BLaER1 (cell line): Measurements from ENCODE around the gene VEGFA.

Experiments used
- H3K27ac ChIP-seq: shearing (Covaris generic); formaldehyde crosslinking; 2 replicates; pipeline ENCODE4 v1.8.1; 2022
- H3K27me3 ChIP-seq: shearing (Covaris generic); formaldehyde crosslinking; 2 replicates; pipeline ENCODE4 v1.8.1; 2022
- H3K36me3 ChIP-seq: shearing (Covaris generic); formaldehyde crosslinking; 2 replicates; pipeline ENCODE4 v1.8.1; 2022
- H3K4me1 ChIP-seq: shearing (Covaris generic); formaldehyde crosslinking; 2 replicates; pipeline ENCODE4 v1.8.1; 2022
- H3K4me2 ChIP-seq: shearing (Covaris generic); formaldehyde crosslinking; 2 replicates; pipeline ENCODE4 v1.8.1; 2022
- H3K4me3 ChIP-seq: shearing (Covaris generic); formaldehyde crosslinking; 2 replicates; pipeline ENCODE4 v1.8.1; 2022
- H3K9ac ChIP-seq: shearing (Covaris generic); formaldehyde crosslinking; 2 replicates; pipeline ENCODE4 v1.8.1; 2022
- H3K9me3 ChIP-seq: shearing (Covaris generic); formaldehyde crosslinking; 2 replicates; pipeline ENCODE4 v1.8.1; 2022
- H4K20me1 ChIP-seq: shearing (Covaris generic); formaldehyde crosslinking; 2 replicates; pipeline ENCODE4 v1.8.1; 2022
- Cebpa-rat ChIP-seq: shearing (Covaris generic); IDR thresholded peaks from 2 replicates; pipeline ENCODE4 v1.8.1; 2022

Gene VEGFA

DNA sequence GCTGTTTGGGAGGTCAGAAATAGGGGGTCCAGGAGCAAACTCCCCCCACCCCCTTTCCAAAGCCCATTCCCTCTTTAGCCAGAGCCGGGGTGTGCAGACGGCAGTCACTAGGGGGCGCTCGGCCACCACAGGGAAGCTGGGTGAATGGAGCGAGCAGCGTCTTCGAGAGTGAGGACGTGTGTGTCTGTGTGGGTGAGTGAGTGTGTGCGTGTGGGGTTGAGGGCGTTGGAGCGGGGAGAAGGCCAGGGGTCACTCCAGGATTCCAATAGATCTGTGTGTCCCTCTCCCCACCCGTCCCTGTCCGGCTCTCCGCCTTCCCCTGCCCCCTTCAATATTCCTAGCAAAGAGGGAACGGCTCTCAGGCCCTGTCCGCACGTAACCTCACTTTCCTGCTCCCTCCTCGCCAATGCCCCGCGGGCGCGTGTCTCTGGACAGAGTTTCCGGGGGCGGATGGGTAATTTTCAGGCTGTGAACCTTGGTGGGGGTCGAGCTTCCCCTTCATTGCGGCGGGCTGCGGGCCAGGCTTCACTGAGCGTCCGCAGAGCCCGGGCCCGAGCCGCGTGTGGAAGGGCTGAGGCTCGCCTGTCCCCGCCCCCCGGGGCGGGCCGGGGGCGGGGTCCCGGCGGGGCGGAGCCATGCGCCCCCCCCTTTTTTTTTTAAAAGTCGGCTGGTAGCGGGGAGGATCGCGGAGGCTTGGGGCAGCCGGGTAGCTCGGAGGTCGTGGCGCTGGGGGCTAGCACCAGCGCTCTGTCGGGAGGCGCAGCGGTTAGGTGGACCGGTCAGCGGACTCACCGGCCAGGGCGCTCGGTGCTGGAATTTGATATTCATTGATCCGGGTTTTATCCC, at the start of gene VEGFA:
Gene VEGFA, plus strand, starts transcription at position 686 of the 846 bp plus-strand sequence.
- Histone ChIP-seq H3K9me3 (no peaks in the 10 kb centered on the region), H4K20me1 (peaks cover 33% of the 10 kb centered on the region), H3K4me1 (peaks cover 31% of the 10 kb centered on the region), H3K4me2 (peak within 1 kb of the TSS; percentile 97), H3K27me3 (no peaks in the 10 kb centered on the region), H3K9ac (peak within 1 kb of the TSS; percentile 97), H3K36me3 (no peaks in the 10 kb centered on the region), H3K27ac (peak within 1 kb of the TSS; percentile 98), H3K4me3 (peak within 1 kb of the TSS; percentile 98)
- no peak for TF ChIP-seq Cebpa-rat

DNA sequence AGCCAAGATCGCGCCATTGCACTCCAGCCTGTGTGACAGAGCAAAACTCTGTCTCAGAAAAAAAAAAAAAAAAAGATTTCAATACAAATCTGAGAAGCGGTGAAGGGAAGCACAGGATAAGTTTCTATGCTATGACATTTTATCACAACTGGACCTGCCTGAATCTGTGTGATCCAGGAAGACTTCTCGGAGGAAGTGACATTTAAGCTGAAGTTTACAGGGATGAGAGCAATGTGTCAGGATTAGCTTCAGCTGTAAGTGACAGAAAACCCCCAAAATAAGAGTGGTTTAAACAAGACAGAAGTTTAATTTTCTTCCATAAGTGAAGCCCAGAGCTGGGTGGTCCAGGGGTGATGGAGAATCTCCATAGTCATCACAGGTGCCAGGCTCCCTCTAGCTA, 49.0 kb upstream of the VEGFA start:
- Histone ChIP-seq H3K9ac (no peak overlapping the region), H3K27me3 (no peaks in the 10 kb centered on the region), H4K20me1 (no peaks in the 10 kb centered on the region), H3K4me1 (peaks cover 37% of the 10 kb centered on the region), H3K36me3 (no peaks in the 10 kb centered on the region), H3K27ac (no peak overlapping the region), H3K9me3 (no peaks in the 10 kb centered on the region), H3K4me2 (no peak overlapping the region), H3K4me3 (no peak overlapping the region)
- TF ChIP-seq Cebpa-rat: no peak

DNA sequence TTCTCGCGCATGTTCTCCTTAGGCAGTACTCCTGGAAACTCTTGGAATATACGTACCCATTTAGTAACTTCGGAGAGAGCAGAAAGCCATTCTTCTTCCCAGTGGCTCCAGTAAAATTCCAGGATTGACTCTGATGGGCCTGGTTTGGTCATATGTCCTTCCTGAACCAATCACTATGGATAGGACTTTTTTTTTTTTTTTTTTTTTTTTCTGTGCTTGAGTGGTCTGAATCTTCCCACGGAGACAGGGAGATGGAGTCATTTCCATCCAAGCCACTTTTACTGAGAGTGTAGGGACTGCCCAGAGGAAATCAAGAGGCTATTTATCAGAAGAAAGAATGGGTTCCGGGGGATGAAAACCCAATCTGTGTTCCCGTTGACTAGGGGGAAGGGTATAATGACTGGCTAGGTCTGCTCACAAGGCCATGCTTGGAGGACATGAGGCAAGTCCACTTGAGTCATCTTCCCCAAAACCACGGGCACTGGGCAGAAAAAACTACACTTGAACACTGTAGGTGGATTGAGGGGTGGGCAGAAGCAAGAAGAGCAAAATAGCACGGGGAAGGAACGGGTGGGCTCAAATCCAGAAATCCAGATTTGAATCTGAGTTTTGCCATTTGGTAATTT, 47.0 kb upstream of the VEGFA start:
- Histone ChIP-seq H3K36me3 (no peaks in the 10 kb centered on the region), H3K9ac (no peak overlapping the region), H3K4me2 (no peak overlapping the region), H4K20me1 (no peaks in the 10 kb centered on the region), H3K4me3 (no peak overlapping the region), H3K27me3 (no peaks in the 10 kb centered on the region), H3K9me3 (no peaks in the 10 kb centered on the region), H3K4me1 (peaks cover 31% of the 10 kb centered on the region), H3K27ac (no peak overlapping the region)
- TF ChIP-seq Cebpa-rat: no peak

DNA sequence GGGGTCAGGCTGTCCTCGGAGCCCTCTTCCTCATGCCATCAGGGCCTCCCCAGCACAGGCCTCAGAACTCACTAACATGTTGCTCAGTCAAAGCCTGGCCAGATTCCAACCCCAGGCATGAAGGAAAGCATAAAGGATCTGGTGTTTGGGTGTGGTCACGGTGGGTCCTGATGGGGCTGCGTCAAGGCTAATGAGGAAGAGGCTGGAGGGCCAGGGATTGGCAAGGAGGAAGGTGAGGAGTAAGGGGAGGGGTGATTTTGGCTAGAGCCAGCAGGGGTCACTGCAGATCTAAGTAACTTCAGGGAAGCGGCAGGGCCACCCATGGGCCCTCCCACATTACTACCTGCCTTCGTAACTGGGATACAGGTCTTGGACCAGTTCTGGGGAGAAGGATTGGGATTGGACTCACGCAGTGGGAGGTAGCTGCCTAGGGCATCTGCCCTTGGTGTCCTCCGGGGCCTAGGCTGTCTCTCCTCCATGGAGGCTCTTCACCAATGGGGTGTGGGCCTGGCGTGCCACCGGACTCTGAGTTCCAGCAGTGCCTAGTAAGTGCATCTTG, 46.2 kb upstream of the VEGFA start:
- H3K9me3 ChIP-seq: peaks cover 2% of the 10 kb centered on the region; the same call in 1 of the 2 replicates
- H3K4me3 ChIP-seq: no peak overlapping the region
- H3K27me3 ChIP-seq: no peaks in the 10 kb centered on the region
- H4K20me1 ChIP-seq: no peaks in the 10 kb centered on the region
- no peak overlapping the region for H3K9ac ChIP-seq
- H3K4me1 ChIP-seq: peaks cover 30% of the 10 kb centered on the region
- no peak for TF ChIP-seq Cebpa-rat
- no peaks in the 10 kb centered on the region for H3K36me3 ChIP-seq
- H3K4me2 ChIP-seq: peak overlapping the region; percentile 76
- peak overlapping the region; percentile 78; the same call in 1 of the 2 replicates for H3K27ac ChIP-seq

DNA sequence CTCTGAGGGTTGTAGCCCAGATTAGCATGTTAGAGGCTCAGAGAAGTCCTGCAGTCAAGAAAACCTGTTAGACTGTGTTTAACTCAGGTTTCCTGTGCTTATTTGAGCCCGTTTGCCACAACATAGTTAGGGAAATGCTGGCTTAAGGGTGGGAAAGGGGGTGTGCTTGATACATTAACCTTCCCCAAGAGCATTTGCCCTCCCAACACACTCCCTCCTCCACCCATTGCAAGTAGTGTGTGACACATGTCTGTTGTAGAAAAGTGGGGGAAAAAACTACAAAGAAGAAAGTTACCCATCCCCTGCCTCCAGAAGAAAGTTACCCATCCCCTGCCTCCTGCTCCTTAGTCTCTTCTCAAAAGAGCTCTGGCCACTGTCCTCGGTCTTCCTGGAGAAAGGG, 45.7 kb upstream of the VEGFA start:
- TF ChIP-seq Cebpa-rat: no peak
- H3K9ac ChIP-seq: 0 out of 2 replicates have a peak overlapping the region, but pooled peaks have one; percentile 34
- H3K27ac ChIP-seq: peak overlapping the region; percentile 78
- H3K9me3 ChIP-seq: peaks cover 5% of the 10 kb centered on the region; the same call in 1 of the 2 replicates
- peaks cover 30% of the 10 kb centered on the region for H3K4me1 ChIP-seq
- H3K4me3 ChIP-seq: no peak overlapping the region
- no peaks in the 10 kb centered on the region for H3K27me3 ChIP-seq
- H3K4me2 ChIP-seq: peak overlapping the region; percentile 76
- H4K20me1 ChIP-seq: no peaks in the 10 kb centered on the region
- no peaks in the 10 kb centered on the region for H3K36me3 ChIP-seq

DNA sequence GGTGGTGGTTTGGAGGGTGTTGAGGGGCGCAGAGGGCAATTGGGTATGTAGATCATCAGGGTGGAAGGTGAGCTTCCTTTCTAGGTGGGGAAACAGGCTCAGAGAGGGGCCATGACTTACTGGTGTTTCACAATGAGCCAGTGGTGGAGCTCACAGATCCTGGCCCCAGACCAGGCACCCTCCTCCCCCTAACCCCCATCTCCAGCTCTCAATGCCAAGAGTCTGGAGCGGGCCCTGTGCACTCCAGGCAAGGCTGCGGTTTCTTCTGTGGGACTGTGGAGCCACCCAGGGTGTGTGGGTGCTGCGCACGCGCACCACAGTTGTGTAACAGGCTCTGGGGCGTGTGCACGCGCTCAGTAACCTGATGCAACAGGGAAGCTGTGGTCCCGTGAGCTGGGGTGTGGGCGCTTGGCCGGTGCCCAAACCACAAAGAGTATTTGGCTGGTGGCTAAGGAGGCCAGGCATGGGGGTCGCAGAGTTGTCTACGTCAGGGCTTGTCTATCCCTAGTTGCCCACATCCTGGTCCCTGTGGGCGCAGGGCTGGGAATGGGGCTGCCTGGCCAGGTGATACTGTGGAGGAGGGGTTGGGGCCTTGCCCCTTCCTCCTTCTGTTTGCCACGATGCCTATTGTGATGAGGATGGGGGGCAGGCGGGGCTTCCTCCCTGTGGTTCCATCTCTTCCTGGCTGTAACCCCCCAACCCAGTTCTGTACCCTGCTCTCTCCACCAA, 44.9 kb upstream of the VEGFA start:
- Histone ChIP-seq H3K4me2 (peak overlapping the region; percentile 76), H3K27ac (peak overlapping the region; percentile 78)

DNA sequence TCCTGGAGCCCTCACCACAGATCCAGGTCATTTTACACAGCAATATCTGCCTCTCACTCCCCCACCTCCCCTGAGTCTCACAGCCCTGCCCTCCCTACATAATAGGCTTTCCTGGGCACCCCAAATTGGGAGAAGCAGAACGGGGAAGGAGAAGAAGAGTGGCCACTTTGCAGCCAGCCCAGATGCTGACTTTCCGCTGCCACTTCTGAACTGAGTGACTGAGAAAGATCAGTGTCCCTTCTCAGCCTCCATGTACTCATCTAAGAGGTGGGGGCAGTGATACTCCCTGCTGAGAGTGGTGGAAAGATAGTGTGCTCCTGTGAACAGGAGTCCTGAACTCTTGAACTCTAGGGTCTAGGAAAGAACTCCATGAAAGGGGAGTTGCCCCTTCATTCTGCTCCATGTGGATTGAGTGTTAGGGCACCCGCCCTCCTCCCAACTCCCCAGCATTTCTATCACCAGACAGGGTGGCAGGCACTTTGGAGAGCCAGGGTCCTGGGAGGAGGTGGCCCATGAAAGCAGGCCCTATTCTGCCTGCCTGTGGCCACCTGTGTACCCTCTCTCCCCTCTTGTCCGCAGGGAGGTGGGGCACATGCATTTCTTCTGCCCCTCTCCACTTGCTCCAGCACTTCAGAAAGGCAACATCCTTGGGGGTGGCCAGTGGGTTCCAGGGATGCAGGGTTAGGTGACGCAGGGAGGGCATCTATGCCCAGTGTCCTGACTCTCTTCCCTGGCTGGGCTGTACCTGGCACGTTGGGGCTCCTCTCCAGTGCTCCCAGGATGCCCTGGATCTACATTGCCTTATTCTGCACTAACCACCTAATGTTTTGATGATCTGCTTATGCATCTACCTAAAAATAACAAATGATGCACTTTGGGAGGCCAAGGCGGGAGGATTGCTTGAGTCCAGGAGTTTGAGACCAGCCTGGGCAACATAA, 44.1 kb upstream of the VEGFA start:
- H3K36me3 ChIP-seq: no peaks in the 10 kb centered on the region
- H3K27me3 ChIP-seq: no peaks in the 10 kb centered on the region
- H3K4me1 ChIP-seq: peaks cover 30% of the 10 kb centered on the region
- peak overlapping the region; percentile 76 for H3K4me2 ChIP-seq
- H3K27ac ChIP-seq: peak overlapping the region; percentile 78
- peak overlapping the region; percentile 8; the same call in 1 of the 2 replicates for H3K4me3 ChIP-seq
- peak overlapping the region; percentile 11 for H3K9ac ChIP-seq
- peaks cover 16% of the 10 kb centered on the region for H3K9me3 ChIP-seq
- TF ChIP-seq Cebpa-rat: no peak
- no peaks in the 10 kb centered on the region for H4K20me1 ChIP-seq

More for the DNA sequence above, 44.9 kb upstream of the VEGFA start:
- peak overlapping the region; percentile 8; the same call in 1 of the 2 replicates for H3K4me3 ChIP-seq
- no peaks in the 10 kb centered on the region for H3K36me3 ChIP-seq
- peak; percentile 99 for TF ChIP-seq Cebpa-rat
- H3K4me1 ChIP-seq: peaks cover 30% of the 10 kb centered on the region
- no peaks in the 10 kb centered on the region for H3K27me3 ChIP-seq
- no peaks in the 10 kb centered on the region for H4K20me1 ChIP-seq
- peak overlapping the region; percentile 34 for H3K9ac ChIP-seq
- H3K9me3 ChIP-seq: peaks cover 10% of the 10 kb centered on the region

DNA sequence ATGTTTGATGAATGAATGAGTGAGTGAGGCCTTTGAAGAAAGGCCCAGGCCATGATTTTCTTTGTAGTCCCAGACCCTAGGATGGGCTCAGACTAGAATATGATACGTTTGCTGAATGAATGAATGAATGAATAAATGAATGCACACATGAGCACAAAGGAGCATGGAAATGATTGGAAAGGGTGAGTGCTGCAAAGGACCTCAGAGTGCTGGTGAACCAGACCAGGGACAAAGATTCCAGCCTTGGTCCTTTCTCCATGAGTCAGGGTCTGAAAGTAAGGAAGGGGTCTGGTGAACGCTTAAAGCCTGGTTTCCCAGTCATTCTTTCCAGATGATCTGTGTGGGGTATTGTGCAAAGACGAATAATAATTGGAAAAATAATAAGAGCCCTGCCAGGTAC, 42.4 kb upstream of the VEGFA start:
- Histone ChIP-seq H3K4me2 (no peak overlapping the region), H3K4me1 (peaks cover 30% of the 10 kb centered on the region), H3K4me3 (no peak overlapping the region), H3K27ac (no peak overlapping the region), H3K36me3 (no peaks in the 10 kb centered on the region), H3K27me3 (no peaks in the 10 kb centered on the region), H3K9me3 (peaks cover 28% of the 10 kb centered on the region), H3K9ac (no peak overlapping the region), H4K20me1 (no peaks in the 10 kb centered on the region)
- no peak for TF ChIP-seq Cebpa-rat

DNA sequence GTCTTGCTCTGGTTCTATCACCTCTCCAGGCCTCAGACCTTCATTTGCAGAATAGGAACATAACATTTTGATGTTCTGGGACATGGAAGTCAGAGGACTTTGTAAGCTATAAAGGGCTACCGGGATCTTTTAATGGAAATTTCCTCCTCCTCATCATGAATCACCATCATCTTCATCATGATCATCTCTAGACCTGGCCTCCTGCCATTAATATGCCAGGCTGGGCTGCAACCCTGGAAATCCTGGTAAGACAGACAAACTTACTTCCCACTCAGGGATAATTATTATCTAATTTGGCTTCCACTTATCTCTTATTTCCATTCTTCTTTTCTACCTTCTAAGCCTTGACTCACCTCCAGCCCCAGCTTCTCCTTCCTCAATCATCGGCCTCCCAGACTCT, 41.4 kb upstream of the VEGFA start:
- H3K4me2 ChIP-seq: no peak overlapping the region
- H3K36me3 ChIP-seq: no peaks in the 10 kb centered on the region
- H3K9me3 ChIP-seq: peaks cover 28% of the 10 kb centered on the region
- H3K9ac ChIP-seq: no peak overlapping the region
- H4K20me1 ChIP-seq: no peaks in the 10 kb centered on the region
- peaks cover 32% of the 10 kb centered on the region for H3K4me1 ChIP-seq
- no peak for TF ChIP-seq Cebpa-rat
- H3K4me3 ChIP-seq: no peak overlapping the region
- H3K27me3 ChIP-seq: no peaks in the 10 kb centered on the region
- H3K27ac ChIP-seq: no peak overlapping the region
